Activated T-helper 17 cell treated with anti-CD3 and anti-CD28 coated beads, Interleukin-2, amount 50 U/mL, for 72 hours (primary cell): ENCODE data around the gene PTPRJ. TPM values are rescaled to one million over a fixed set of nuclear protein-coding genes. Genes with fewer than 3 reads are reported as not detected.
A peak's percentile ranks its signal among the peaks of the same experiment; 100 is the strongest.

Experiments used
- ATAC-seq: fragments of 150-1000 bp; cut with Tn5 transposase; replicated peaks from 2 replicates; pipeline ENCODE4 v1.10.0; 2021; ENCODE audit warnings: mild to moderate bottlenecking, moderate library complexity
- H3K27ac Mint-ChIP-seq: one replicate; pipeline ENCODE4 v1.8.0; 2022; ENCODE audit warnings: mixed read lengths
- H3K27me3 Mint-ChIP-seq: one replicate; pipeline ENCODE4 v1.8.0; 2022; ENCODE audit warnings: mixed read lengths
- H3K36me3 Mint-ChIP-seq: one replicate; pipeline ENCODE4 v1.8.0; 2022; ENCODE audit warnings: low read depth, mild to moderate bottlenecking, mixed read lengths
- H3K4me1 Mint-ChIP-seq: one replicate; pipeline ENCODE4 v1.8.0; 2022; ENCODE audit warnings: mixed read lengths
- H3K4me3 Mint-ChIP-seq: one replicate; pipeline ENCODE4 v1.8.0; 2022; ENCODE audit warnings: mild to moderate bottlenecking, mixed read lengths
- H3K9me3 Mint-ChIP-seq: one replicate; pipeline ENCODE4 v1.8.0; 2022; ENCODE audit warnings: mixed read lengths
- total RNA-seq, 2 donors: library from RNA; stranded (reverse); gene quantifications; one replicate each; pipeline ENCODE4 v1.2.3, GENCODE V29; 2022

The PTPRJ gene
- total RNA-seq, 2 donors from 2014 or later: 36.1 to 52.8 TPM

DNA sequence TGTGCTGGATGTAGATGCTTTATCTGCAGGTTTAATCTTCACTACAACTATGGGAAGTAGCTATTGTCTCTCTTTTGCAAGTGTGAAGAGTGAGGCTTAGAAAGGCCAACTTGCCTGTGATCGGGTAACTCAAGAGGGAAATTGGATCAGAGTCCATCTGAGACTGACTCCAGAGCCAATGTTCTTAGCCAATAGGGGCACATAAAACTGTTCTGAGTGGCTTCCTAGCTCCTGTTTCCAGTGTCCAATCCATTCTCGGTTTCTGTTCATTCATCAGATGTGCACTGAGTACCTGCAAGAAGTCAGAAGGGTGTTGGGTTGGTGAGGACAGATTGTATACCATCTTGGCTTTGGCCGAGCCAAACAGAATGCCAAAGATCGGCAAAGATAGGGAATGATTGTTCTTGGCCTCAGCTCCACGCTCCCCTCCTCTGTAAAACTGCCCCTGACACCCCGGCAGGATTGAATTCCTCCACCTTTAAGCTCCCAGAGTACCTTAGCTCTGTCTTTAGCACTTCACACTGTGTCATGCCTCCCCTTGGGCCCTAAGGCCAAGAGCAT, 100.0 kb downstream of the PTPRJ start:
- Mint-ChIP-seq H3K36me3 (peaks cover 27% of the 10 kb centered on the region), H3K4me3 (no peak overlapping the region), H3K27ac (no peak overlapping the region), H3K27me3 (no peaks in the 10 kb centered on the region), H3K4me1 (peaks cover 17% of the 10 kb centered on the region), H3K9me3 (no peaks in the 10 kb centered on the region)
- no peak for ATAC-seq

DNA sequence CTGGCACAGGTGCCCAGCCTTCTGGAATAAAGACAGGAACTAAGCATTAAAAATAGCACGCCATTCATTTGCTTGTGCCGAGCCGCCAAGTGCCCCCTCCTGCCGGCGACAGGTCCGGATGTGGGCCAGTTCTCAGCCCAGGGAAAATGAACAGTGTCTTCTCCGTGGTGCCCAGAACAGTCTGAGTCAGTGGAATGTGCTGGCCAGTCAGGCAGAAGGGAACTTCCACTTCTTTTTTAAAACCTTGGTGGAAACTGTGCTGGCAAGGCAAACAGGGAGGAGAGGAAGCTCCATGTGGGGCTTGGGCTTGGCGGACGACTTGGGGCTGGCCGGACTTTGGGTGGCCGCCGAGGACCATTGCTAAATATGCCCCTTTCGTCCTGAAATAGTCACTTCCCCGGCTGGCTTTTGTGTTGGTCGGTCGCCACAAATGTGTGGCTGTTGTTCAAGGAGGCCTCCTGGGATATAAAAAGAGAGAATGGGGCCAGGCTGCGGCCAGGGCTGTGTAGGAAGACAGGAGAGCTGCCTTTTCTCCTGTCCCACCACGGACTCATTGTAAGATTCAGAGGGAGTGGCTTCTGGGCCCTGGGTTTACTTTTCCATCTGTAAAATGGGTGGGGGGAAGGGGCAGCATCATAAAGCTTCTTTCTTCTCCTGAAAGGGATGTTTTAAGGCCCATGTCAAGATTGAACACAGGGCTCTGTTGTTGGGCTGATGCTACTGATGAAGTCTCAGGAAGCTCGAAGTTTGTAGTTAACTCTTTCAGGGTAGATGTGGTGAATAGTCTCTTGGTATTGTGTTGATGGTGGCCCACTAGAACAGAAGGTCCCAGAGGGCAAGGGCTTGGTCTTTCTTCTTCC, 101.0 kb downstream of the PTPRJ start:
- H3K4me1 Mint-ChIP-seq: peaks cover 17% of the 10 kb centered on the region
- ATAC-seq: peak; percentile 71
- no peak overlapping the region for H3K27ac Mint-ChIP-seq
- H3K36me3 Mint-ChIP-seq: peaks cover 24% of the 10 kb centered on the region
- no peaks in the 10 kb centered on the region for H3K9me3 Mint-ChIP-seq
- peak overlapping the region; percentile 28 for H3K4me3 Mint-ChIP-seq
- no peaks in the 10 kb centered on the region for H3K27me3 Mint-ChIP-seq

- H3K27ac Mint-ChIP-seq: no peak overlapping the region
Measured at GRCh38 chr11:48082771-48083170, 102.4 kb downstream of the PTPRJ start.

GRCh38 chr11:48083421-48083820, 103.1 kb downstream of the PTPRJ start:
- ATAC-seq: no peak
- Mint-ChIP-seq H3K27me3 (no peaks in the 10 kb centered on the region), H3K4me3 (no peak overlapping the region), H3K27ac (no peak overlapping the region), H3K9me3 (no peaks in the 10 kb centered on the region), H3K36me3 (peaks cover 9% of the 10 kb centered on the region), H3K4me1 (peaks cover 19% of the 10 kb centered on the region)

More at GRCh38 chr11:48082771-48083170, 102.4 kb downstream of the PTPRJ start:
- no peaks in the 10 kb centered on the region for H3K9me3 Mint-ChIP-seq
- H3K27me3 Mint-ChIP-seq: no peaks in the 10 kb centered on the region
- H3K36me3 Mint-ChIP-seq: peaks cover 16% of the 10 kb centered on the region
- peaks cover 19% of the 10 kb centered on the region for H3K4me1 Mint-ChIP-seq
- no peak for ATAC-seq
- no peak overlapping the region for H3K4me3 Mint-ChIP-seq

DNA sequence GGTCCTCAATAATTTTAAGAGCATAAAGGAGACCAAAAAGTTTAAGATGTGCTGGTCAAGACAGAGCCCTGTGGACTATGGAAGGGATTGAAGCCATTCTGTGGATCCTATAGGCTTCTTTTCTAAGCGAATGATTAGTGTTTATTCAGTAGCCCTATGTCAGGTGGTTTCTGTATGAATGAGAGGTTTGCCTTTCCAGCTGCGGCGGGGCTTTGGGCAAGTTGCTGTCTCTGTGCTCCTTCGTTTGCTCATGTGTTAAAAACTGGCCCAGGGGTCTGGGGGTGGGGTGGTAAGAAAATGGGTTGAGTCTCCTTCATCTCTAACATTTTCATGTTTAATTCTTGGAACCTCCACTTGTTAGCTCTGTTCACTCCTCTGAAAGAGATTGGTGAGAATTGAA, 105.3 kb downstream of the PTPRJ start:
- no peak for ATAC-seq
- peaks cover 14% of the 10 kb centered on the region for H3K4me1 Mint-ChIP-seq
- no peak overlapping the region for H3K27ac Mint-ChIP-seq
- no peaks in the 10 kb centered on the region for H3K9me3 Mint-ChIP-seq
- H3K4me3 Mint-ChIP-seq: no peak overlapping the region
- H3K36me3 Mint-ChIP-seq: peaks cover 7% of the 10 kb centered on the region
- no peaks in the 10 kb centered on the region for H3K27me3 Mint-ChIP-seq

DNA sequence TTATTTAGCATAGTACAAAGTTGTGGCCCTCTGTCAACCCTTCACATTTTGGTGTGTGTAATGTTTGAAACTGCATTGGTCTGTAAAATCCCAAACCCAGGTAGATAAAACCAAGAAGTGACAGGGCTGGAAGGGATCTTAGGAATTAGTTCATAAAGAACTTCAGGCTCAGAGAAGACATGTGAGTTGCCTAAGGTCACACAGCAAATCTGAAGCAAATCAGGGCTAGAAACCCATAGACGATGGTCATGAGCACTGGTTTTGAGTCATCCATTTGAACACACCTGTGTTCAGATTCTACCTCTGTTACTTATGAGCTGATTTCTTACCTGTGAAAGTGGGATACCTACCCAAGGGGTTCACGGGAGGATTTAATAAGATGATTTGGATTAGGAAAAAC, 107.1 kb downstream of the PTPRJ start:
- ATAC-seq: no peak
- peaks cover 7% of the 10 kb centered on the region for H3K36me3 Mint-ChIP-seq
- peaks cover 14% of the 10 kb centered on the region for H3K4me1 Mint-ChIP-seq
- no peaks in the 10 kb centered on the region for H3K27me3 Mint-ChIP-seq
- no peak overlapping the region for H3K27ac Mint-ChIP-seq
- no peaks in the 10 kb centered on the region for H3K9me3 Mint-ChIP-seq
- no peak overlapping the region for H3K4me3 Mint-ChIP-seq

- no peak overlapping the region for H3K4me3 Mint-ChIP-seq
- H3K36me3 Mint-ChIP-seq: peaks cover 7% of the 10 kb centered on the region
- no peaks in the 10 kb centered on the region for H3K9me3 Mint-ChIP-seq
- H3K27ac Mint-ChIP-seq: no peak overlapping the region
- H3K4me1 Mint-ChIP-seq: peaks cover 19% of the 10 kb centered on the region
- ATAC-seq: no peak
- H3K27me3 Mint-ChIP-seq: no peaks in the 10 kb centered on the region
Measured at GRCh38 chr11:48087974-48088681, 107.8 kb downstream of the PTPRJ start.

DNA sequence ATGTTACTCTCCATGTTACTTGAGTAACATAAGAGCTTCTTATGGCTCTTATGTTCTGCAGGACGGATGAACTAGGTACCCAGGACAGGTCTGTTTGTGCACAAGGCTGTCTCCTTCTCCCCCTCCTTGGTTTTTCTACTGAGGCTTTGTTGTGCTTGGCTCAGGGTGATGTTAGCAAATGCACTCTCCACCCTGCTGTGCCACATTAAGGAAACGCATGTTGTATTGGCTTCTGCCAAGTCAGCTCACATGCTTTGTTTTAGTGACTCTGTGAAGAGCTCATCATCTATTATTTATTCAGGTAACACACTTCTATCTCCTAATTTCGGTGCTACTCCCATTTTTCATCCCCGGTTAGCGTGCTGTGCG, 108.3 kb downstream of the PTPRJ start:
- ATAC-seq: no peak
- Mint-ChIP-seq H3K4me1 (peaks cover 19% of the 10 kb centered on the region), H3K4me3 (no peak overlapping the region), H3K36me3 (peaks cover 5% of the 10 kb centered on the region), H3K27ac (no peak overlapping the region), H3K9me3 (no peaks in the 10 kb centered on the region), H3K27me3 (no peaks in the 10 kb centered on the region)

DNA sequence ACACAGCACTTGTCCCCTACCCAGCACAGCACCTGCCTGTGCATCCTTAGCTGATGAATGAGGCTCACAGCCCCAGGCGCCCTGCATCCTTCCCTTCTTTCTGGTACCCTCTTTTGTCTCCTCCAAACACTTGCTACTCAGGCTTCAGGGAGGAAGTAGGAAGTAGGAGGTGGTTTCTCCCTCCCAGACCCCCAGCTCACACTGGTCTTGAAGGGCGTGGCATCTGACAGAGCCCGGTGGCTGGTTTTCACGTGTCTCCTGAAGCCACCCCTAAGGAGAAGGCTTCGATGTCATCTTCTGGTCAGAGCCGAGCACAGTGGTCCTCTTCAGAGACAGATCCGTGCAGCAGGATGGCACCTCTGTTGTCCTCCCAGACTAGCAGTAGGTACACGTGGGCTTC, 109.8 kb downstream of the PTPRJ start:
- peaks cover 26% of the 10 kb centered on the region for H3K4me1 Mint-ChIP-seq
- H3K9me3 Mint-ChIP-seq: no peaks in the 10 kb centered on the region
- H3K36me3 Mint-ChIP-seq: no peaks in the 10 kb centered on the region
- no peak for ATAC-seq
- H3K4me3 Mint-ChIP-seq: no peak overlapping the region
- no peaks in the 10 kb centered on the region for H3K27me3 Mint-ChIP-seq
- H3K27ac Mint-ChIP-seq: no peak overlapping the region

- H3K36me3 Mint-ChIP-seq: peaks cover under 1% of the 10 kb centered on the region
- no peak overlapping the region for H3K4me3 Mint-ChIP-seq
- H3K27ac Mint-ChIP-seq: no peak overlapping the region
- H3K4me1 Mint-ChIP-seq: peaks cover 37% of the 10 kb centered on the region
- ATAC-seq: no peak
- no peaks in the 10 kb centered on the region for H3K9me3 Mint-ChIP-seq
- H3K27me3 Mint-ChIP-seq: no peaks in the 10 kb centered on the region
Measured at GRCh38 chr11:48091426-48092102, 111.2 kb downstream of the PTPRJ start.

DNA sequence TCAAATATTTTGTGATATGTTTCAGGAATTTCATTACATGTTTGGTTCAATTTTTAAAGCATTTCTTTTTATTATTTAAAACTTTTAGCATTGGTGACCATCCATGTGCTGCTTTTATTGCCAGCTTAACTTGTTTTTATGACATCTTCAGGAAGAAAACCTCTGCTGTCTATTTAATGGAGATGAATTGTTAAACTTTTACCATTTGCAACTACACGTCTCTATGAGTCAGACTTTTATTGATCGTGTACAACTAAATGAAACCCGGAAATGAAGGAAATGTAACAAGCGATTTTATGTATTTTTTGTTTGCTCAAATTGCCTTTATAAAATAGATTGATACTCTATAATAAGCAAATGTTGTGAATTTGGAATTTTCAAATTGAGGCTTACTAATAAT, 113.0 kb downstream of the PTPRJ start:
- Mint-ChIP-seq H3K9me3 (no peaks in the 10 kb centered on the region), H3K36me3 (peaks cover 10% of the 10 kb centered on the region), H3K4me1 (peaks cover 38% of the 10 kb centered on the region), H3K4me3 (peak overlapping the region; percentile 48), H3K27ac (peak overlapping the region; percentile 34), H3K27me3 (no peaks in the 10 kb centered on the region)
- ATAC-seq: no peak

DNA sequence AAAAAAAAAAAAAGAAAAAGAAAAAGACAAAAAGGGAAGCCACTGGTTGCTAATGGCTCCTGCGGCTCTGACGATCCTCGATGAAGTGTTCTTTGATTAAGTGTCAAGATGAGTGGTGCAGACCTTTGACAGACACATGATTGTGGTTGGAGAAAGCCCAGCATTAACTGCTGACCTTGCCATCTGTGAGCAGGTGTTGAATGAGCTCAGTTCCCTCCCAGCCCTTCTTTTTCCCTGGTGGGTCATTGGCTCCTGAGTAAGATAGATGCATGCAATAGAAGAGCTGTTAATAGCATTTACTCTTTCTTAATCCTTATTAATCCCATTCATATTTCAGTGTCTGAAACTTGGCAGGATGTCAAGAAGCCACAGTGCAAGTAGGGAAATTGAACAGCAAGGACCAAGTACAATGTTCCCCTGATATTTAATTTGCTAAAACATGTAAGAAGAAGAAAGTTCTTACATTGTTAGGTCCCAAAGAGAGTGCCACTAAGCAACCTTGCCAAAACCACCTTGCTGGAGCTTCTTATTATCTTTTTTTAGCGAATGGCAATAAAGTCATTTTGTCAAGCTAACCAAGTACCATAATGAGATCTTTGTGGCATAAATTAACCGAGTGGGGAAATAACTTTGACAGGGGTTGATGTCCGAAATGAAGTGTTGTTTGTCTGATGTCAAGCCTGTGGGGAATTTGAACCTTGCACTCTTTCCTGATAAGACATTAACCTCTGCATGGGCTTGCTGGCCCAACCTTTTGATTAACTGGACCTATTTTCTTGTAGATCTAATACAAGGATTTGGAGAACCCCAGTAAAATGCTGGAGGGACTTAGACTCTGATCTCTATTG, 113.7 kb downstream of the PTPRJ start:
- no peaks in the 10 kb centered on the region for H3K9me3 Mint-ChIP-seq
- peak overlapping the region; percentile 34 for H3K27ac Mint-ChIP-seq
- peaks cover 38% of the 10 kb centered on the region for H3K4me1 Mint-ChIP-seq
- H3K27me3 Mint-ChIP-seq: no peaks in the 10 kb centered on the region
- ATAC-seq: peak; percentile 60
- H3K36me3 Mint-ChIP-seq: peaks cover 10% of the 10 kb centered on the region
- H3K4me3 Mint-ChIP-seq: peak overlapping the region; percentile 48

GRCh38 chr11:48094643-48095339, 114.4 kb downstream of the PTPRJ start:
- no peak for ATAC-seq
- peak overlapping the region; percentile 11 for H3K4me3 Mint-ChIP-seq
- peak overlapping the region; percentile 34 for H3K27ac Mint-ChIP-seq
- H3K36me3 Mint-ChIP-seq: peaks cover 10% of the 10 kb centered on the region
- no peaks in the 10 kb centered on the region for H3K9me3 Mint-ChIP-seq
- peaks cover 43% of the 10 kb centered on the region for H3K4me1 Mint-ChIP-seq
- no peaks in the 10 kb centered on the region for H3K27me3 Mint-ChIP-seq
